Measurements from ENCODE around the gene CTAGE4. TPM values are rescaled to one million over a fixed set of nuclear protein-coding genes. Genes with fewer than 3 reads are reported as not detected.

The CTAGE4 gene, protein sequence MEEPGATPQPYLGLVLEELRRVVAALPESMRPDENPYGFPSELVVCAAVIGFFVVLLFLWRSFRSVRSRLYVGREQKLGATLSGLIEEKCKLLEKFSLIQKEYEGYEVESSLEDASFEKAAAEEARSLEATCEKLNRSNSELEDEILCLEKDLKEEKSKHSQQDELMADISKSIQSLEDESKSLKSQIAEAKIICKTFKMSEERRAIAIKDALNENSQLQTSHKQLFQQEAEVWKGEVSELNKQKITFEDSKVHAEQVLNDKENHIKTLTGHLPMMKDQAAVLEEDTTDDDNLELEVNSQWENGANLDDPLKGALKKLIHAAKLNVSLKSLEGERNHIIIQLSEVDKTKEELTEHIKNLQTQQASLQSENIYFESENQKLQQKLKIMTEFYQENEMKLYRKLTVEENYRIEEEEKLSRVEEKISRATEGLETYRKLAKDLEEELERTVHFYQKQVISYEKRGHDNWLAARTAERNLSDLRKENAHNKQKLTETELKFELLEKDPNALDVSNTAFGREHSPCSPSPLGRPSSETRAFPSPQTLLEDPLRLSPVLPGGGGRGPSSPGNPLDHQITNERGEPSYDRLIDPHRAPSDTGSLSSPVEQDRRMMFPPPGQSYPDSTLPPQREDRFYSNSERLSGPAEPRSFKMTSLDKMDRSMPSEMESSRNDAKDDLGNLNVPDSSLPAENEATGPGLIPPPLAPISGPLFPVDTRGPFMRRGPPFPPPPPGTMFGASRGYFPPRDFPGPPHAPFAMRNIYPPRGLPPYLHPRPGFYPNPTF
- total RNA-seq (2022; extraction: Qiagen RNA extraction) = 0.05 TPM in 2 of 5 replicates, not detected in the others

GRCh38 chr7:144183166-144183565, at the start of gene CTAGE4:
TSS of gene CTAGE4 (plus strand) at chr7:144183466. CDS start at chr7:144183504, 38 bp downstream.

DNA sequence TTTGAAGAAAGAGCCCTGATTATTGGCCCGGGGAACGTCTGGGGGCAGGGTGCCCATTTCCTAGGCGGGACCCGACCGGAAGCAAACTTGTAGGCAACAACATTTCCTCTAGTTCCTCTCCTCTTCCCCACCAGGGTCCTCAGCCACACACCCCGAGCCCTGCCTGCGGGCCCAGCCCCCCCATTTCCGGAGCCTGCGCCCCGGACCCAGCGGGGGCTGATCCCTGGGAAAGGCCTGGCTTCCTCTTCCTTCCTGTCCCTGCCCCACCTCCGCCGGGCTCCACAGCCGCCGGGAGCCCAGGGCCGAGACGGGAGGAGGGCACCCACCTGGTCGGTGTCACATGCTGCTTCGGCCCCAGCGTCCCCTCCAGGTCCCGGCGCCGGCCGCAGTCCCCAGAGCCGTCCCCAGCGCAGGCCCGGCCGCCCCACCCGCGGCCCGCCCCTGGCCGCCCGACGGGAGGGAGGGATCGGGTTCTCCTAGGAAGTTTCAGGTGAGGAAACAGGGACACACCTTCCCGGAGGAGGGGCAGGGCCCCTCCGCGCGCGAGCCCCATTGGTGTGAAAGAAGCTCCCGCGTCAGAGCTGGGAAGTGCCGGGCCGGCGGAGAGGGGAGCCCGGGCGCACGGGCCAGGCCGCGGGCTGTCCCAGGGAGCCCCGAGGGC, 12.1 kb downstream of the CTAGE4 start, which contains the start of gene ARHGEF35:
TSS of gene ARHGEF35 (minus strand) at position 622 of the 661 bp plus-strand sequence. CDS start 7,450 bp downstream, outside the sequence.

Other genes starting within 250 kb of the CTAGE4 start
- gene OR2F2, start 248.2 kb upstream of the CTAGE4 start, total RNA-seq (2022; extraction: Qiagen RNA extraction) = not detected in 5 replicates
- not detected in 5 replicates for gene OR2F1, start 228.6 kb upstream of the CTAGE4 start, total RNA-seq (2022; extraction: Qiagen RNA extraction)
- gene OR6B1, start 183.1 kb upstream of the CTAGE4 start, total RNA-seq (2022; extraction: Qiagen RNA extraction) = not detected in 5 replicates
- not detected in 5 replicates for gene OR2A5, start 134.5 kb upstream of the CTAGE4 start, total RNA-seq (2022; extraction: Qiagen RNA extraction)
- gene OR2A25, start 113.7 kb upstream of the CTAGE4 start, total RNA-seq (2022; extraction: Qiagen RNA extraction) = not detected in 5 replicates
- not detected in 5 replicates for gene OR2A12, start 97.2 kb upstream of the CTAGE4 start, total RNA-seq (2022; extraction: Qiagen RNA extraction)
- not detected in 5 replicates for gene OR2A2, start 73.9 kb upstream of the CTAGE4 start, total RNA-seq (2022; extraction: Qiagen RNA extraction)
- gene OR2A14, start 60.3 kb upstream of the CTAGE4 start, total RNA-seq (2022; extraction: Qiagen RNA extraction) = not detected in 5 replicates
- 0.37 to 0.68 TPM (median 0.46 TPM) in 5 replicates for gene ARHGEF35, start 12.4 kb downstream of the CTAGE4 start, total RNA-seq (2022; extraction: Qiagen RNA extraction)
- not detected in 5 replicates for gene OR2A42, start 56.1 kb downstream of the CTAGE4 start, total RNA-seq (2022; extraction: Qiagen RNA extraction)
- not detected in 5 replicates for gene OR2A7, start 81.3 kb downstream of the CTAGE4 start, total RNA-seq (2022; extraction: Qiagen RNA extraction)
- not detected in 5 replicates for gene CTAGE8, start 85.8 kb downstream of the CTAGE4 start, total RNA-seq (2022; extraction: Qiagen RNA extraction)
- not detected in 5 replicates for gene OR2A1, start 129.0 kb downstream of the CTAGE4 start, total RNA-seq (2022; extraction: Qiagen RNA extraction)
- gene ARHGEF5, start 171.9 kb downstream of the CTAGE4 start, total RNA-seq (2022; extraction: Qiagen RNA extraction) = 2.9 to 3.2 TPM (median 3.0 TPM) in 5 replicates
- not detected in 5 replicates for gene NOBOX, start 220.2 kb downstream of the CTAGE4 start, total RNA-seq (2022; extraction: Qiagen RNA extraction)

Measured in A549 treated with dexamethasone at 1 μM for 4 hours (cell line).